Measurements from ENCODE around the gene MLF2. TPM values are rescaled to one million over a fixed set of nuclear protein-coding genes. Genes with fewer than 3 reads are reported as not detected.
A peak's percentile ranks its signal among the peaks of the same experiment; 100 is the strongest.

Gene MLF2
- polyA plus RNA-seq, 5 donors = 147 to 203 (median 179) TPM

DNA sequence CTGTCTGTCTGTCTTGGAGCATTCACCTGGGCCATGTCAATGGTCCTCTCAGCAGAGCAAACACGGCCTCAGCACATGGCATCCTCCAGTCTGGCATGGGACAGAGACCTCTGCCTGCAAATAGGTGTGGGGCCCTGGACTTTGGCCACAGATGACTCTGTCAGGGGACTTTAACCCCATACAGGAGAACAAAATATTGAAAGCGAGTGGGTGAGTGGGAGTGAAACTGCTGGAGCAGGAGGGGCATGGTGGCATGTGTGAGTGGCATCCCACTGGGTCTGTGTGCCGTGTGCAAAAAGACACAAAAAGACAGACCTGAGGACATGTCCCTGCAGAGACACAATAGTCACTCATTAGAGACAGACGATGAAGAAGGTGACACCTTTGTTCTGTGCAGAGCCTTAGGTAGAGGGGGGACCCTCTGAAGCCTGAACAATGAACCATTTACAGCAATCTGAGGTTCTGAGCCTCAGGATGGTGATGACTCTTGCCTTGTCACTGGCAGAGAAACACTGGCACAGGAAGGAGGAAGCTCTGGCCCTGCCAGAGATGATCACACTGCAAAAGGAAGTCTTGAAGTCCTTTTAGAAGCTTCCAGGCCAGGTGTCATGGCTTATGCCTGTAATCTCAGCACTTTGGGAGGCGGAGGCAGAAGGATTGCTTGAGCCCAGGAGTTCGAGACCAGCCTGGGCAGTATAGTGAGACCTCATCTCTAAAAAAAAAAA, 26.9 kb upstream of the MLF2 start:
- no peak for DNase-seq

DNA sequence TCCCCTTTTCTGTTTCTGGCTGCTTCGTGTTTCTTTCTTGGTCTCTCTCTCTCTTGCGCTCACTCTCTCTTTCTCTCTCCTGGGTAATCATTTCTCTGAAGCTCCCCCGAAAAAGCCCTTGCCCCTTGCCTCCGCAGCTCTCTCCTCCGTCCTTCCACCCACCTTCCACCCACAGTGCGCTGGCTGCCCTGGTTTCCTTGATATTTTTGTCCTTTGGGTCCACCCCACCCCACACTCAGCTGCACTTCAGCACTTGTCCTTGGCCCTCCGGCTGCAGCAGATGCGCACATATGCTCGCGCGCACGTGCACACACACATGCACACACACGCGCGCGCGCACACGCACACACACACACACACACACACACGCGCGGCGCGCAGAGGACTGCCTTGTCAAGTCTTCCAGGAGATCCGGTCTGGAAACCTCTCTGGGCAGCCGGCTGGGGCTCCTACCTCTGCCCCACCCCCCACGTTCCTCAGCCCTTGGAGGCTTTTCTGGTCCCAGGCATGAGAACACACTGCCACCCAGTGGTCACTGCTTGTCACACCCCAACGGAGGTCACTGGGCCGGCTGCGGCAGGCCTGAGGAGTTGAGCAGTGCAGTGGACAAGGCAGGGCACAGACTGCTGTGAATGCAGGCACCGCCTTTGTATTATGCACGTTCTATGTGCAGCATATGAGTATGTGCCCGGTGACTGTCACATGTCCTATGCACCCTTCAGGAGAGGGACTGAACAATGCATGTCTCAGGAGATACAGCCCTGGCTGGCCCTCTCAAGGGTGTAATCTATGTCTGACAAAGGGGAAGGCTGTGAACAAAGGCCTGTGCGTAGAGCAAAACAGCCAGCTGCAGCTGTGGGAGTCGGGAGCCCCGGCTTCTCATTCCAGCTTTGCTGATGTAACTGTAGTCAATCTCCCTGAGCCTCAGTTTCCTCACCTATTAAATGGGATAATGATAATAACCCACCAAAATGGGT, 25.9 kb upstream of the MLF2 start:
- peak; percentile 90 to 94 for DNase-seq

DNA sequence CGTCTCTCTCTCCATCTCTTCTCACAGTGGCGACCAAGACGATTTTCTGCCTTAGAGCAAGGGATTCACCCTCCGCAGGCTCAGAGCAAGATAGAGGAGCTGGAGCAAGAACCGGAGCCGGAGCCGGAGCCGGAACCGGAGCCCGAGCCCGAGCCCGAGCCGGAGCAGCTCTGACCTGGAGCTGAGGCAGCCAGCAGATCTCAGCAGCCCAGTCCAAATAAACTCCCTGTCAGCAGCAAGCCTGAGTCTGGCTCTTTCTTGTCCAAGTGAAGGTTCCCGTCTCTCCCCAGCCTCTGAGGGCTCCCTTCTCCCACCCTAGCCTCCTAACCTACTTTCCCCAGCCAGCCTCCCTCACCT, 25.3 kb upstream of the MLF2 start:
- no peak for DNase-seq

DNA sequence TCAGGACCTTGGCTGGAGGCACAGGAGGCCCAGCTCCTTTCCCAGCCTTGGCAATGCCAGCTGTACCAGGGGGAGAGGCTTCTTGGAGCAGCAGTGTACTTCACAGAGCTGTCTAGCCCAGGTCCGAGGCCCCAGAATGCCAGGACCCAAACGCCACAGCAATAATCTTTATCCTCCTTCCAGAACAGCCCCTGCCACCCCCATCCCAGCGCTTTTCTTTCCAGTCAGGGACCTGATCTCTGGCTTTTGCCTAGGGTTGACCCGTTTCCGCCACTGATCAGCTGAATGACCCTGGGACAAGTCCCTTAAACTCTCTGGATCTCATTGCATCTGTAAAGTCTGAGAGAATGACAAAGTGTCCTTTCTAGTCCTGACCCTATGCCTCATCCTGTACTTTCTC, 24.4 kb upstream of the MLF2 start:
- DNase-seq = no peak

DNA sequence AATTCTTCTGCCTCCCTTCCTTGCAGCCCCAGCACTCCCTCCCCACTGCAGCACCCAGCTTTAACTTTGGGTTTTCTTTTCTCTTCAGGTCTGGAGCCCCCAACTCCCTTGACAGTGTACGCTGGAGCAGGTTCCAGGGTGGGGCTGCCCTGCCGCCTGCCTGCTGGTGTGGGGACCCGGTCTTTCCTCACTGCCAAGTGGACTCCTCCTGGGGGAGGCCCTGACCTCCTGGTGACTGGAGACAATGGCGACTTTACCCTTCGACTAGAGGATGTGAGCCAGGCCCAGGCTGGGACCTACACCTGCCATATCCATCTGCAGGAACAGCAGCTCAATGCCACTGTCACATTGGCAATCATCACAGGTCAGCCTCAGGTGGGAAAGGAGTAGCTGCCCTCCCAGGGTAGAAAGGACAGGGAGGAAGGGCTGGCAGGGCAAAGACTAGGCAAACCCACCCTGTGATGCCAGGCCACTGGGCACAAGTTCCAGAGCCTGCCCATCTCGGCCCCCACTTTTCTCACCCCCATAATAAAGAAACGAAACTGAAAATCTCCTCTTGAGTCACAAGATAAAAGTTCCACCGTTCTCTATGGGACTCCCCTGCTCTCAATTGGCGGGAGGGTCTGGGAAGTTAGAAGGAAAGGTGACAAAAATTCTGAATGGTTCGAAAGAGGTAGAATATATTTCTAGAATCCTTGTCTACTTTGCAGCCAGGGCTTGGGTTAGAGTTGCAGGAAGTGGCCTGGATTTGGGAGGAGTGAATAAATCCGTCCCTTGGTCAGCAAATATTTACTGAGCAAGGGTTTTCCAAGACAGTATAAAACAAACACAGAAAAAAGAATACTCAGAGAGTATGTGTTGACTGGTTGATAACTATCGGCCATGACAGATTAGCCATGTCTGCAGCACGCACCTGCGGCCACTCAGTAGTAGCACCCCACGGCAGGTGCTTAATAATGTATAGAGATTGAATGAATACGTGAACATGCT, 22.5 kb upstream of the MLF2 start:
- no peak for DNase-seq

DNA sequence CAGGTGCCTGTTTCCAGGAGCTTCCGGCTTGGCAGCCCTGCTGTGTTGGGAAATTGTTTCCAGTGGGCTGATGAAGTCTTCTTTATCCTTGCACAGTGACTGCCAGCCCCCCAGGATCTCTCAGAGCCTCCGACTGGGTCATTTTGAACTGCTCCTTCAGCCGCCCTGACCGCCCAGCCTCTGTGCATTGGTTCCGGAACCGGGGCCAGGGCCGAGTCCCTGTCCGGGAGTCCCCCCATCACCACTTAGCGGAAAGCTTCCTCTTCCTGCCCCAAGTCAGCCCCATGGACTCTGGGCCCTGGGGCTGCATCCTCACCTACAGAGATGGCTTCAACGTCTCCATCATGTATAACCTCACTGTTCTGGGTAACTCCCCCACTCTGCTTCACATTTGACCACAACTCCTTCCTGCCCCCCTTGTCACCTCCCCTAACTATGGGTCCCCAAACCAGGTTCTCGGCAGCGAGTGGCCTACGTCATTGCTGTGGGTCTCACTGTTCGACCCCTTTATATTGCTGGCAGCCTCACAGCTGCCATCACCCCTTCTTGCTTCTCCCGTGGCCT, 21.6 kb upstream of the MLF2 start:
- DNase-seq = no peak

DNA sequence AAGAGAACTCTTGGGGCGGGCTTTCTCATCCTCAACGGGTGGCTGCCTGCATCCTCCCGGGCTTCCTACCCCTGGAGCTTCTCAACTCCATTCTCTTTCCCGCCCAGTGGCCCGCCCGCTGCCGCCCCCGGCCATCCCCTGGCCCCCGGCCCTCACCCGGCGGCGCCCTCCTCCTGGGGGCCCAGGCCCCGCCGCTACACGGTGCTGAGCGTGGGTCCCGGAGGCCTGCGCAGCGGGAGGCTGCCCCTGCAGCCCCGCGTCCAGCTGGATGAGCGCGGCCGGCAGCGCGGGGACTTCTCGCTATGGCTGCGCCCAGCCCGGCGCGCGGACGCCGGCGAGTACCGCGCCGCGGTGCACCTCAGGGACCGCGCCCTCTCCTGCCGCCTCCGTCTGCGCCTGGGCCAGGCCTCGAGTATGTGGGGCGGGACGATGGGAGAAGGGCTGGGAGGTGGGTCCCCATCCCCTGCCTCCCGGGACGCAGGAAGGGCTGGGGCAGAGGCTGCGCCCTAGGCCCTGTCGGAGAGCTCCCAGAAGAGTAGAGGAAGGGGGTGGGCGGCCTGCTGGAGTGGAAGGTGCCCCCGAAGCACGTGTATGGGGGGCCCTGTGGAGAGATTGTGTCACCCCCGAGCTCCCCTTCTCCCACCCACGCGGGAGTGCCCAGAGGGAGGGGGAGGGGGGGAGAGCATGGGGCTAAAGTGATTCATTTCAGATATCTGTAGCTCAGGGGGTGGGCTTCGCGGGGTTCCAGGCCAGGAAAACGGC, 20.8 kb upstream of the MLF2 start:
- no peak for DNase-seq

DNA sequence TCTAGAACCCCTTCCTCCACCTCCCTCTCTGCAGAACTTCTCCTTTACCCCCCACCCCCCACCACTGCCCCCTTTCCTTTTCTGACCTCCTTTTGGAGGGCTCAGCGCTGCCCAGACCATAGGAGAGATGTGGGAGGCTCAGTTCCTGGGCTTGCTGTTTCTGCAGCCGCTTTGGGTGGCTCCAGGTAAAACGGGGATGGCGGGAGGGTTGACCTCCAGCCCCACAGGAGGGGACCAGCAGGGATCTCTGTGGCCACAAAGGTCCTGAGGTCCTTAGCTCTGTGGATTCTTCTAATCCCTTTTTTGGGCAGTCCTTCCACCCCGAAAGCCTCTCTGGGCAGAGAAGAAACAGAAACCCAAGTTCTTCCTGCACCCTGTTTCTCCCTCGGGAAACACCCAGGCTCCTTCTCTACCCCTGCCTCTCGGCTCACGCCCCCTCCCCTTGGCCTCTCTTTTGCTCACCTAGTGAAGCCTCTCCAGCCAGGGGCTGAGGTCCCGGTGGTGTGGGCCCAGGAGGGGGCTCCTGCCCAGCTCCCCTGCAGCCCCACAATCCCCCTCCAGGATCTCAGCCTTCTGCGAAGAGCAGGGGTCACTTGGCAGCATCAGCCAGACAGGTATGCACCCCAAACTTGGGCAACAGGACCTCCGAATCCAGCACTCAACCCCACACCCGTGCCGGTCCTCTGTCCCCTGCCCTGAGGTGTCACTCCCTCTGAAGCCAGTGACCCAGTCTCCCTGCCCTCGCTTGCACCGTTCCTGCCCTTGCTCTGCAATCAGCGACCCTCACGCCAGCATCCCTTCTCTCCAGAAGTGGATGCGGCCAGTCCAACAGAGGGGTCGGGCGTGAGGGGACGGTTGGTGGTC, 20.0 kb upstream of the MLF2 start:
- no peak for DNase-seq

DNA sequence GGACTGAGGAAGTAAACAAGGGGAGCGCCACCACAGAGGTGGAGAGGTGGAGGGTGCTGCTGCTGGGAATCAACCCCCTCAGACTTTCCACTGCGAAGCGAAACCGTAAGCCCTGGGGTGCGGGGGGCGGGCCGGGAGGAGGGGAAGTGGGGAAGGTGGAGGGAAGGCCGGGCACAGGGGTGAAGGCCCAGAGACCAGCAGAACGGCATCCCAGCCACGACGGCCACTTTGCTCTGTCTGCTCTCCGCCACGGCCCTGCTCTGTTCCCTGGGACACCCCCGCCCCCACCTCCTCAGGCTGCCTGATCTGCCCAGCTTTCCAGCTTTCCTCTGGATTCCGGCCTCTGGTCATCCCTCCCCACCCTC, 19.4 kb upstream of the MLF2 start, which contains the start of gene LAG3:
Gene LAG3 (plus strand): TSS at position 190 of the 365 bp plus-strand sequence. CDS start 333 bp downstream, outside the sequence.
- no peak for DNase-seq

DNA sequence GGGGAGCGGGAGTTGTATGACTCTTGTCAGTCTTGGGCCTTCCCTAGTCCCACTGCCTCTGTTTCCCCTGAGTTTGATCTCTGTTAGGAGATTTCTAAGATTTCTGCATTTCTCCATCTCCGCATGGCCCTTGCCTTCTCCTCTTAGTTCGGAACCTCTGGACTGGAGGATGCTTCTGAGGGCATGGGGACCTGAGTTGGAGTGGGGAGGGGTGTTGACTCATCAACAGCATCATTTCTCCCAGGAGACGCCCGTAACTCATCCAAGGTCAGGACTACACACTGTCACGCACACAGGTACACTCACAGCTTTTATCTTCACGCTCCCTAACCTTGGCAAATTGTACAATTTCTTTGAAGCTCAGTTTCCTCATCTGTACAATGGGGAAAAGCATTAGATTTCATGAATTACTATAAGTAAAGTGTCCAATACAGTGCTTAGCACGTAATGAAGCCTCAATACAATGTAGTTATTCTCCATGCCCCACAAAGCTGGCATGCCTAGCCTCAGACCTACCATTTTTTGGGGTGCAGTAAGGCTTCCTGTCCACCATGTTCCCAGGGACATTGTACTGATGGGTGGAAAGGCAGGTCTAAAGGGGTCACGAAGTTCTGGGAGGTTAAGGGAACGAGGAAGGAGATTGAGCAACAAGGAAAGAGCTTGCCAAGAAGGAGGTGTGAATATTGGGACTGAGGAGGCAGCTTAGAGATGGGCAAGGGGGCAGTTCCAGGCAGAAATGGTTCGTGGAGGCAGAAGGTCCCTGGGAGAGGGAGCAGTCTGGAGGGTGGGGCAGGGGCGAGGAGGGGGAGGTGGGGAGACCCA, 18.8 kb upstream of the MLF2 start:
- no peak for DNase-seq

DNA sequence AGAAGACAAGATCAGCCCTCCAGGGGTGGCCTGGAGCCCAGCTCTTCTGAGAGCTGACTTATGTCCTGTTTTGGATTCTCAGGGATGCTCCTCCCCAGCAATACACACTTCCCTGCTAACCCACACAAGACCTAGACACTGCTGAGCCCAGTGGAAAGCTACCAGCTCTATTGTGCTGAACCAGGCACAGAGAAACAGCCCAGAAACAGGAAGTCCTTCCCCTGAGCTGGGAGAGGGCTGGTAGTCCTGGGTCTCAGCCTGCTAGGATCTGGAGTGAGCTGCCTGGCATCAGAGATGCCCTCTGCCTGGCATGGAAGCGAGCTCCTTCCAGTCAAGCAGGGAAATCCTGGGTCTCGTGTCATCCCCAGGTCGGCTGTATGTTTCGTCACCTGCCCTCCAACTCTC, 18.2 kb upstream of the MLF2 start:
- DNase-seq = no peak

DNA sequence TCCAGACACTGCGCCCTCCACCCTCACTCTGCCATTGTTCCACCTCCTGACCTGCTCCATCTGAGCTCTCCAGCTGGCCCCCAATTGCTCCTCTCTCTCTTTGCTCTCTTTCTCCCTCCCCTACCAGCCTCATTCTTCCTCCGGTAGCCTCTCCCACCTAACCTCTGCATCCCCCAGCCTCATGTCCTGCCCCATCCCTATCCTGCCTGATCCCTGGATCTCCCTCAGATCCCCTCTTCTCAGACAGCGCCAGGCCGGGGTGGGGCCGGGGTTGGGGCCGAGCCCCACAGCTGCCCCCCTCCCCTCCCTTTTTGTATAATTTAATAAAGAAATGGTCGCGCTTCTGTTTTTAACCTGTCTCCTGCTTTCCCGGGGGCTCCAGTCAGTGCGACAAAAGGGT, 17.7 kb upstream of the MLF2 start:
- no peak for DNase-seq

DNA sequence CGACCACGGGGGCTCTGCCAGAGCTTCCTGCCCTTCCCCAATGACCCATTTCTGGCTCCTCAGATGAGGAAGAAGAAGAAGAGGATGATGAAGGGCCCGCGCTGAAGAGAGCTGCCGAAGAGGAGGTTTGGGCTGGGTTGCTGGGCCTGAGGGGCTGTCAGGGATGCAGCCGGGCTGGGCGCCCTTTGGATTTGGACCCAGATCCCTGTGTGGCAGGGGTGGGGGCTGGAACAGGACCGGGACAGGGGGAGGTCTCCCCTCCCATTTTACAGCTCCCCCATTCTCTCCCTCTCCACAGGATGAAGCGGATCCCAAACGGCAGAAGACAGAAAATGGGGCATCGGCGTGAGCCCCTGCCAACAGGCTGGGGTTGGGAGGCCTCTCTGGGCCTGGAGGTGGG, 17.2 kb upstream of the MLF2 start:
- DNase-seq = no peak

DNA sequence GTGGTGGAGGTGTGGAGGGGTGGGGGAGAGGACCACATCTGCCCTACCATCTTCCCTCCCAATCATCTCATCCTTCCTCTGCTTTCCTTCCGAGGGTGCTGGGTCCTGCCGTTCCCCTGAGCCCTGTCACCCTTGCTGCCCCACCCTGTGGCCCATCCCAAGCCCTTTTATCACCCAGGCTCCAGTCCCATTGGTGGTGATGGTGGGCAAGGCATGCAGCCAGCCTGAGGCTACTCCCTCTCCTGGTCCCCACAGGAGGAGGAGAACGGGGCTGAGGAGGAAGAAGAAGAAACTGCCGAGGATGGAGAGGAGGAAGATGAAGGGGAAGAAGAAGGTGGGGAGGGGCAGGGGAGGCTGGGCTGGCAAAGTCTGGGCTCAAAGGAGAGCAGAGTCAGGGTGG, 16.7 kb upstream of the MLF2 start:
- no peak for DNase-seq

DNA sequence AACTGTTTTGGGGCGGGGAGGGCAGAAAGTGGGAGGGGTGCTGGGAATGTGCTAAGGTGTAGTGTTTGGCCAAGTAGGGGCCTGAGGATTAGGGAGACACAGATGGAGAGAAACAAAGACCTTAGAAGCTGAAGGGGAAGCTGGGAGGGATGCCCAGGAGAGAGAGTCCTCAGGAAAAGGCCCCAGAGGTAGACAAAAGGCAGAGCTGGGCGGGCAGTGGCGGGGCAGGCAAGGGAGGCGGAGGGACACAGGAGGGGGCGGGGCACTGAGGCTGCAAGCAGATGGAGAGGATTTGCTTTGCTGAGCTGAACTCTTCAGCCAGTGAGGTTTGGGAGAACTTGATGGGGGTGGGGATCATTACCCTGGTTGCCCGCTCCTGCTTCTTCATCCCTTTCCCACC, 16.0 kb upstream of the MLF2 start:
- DNase-seq = no peak

DNA sequence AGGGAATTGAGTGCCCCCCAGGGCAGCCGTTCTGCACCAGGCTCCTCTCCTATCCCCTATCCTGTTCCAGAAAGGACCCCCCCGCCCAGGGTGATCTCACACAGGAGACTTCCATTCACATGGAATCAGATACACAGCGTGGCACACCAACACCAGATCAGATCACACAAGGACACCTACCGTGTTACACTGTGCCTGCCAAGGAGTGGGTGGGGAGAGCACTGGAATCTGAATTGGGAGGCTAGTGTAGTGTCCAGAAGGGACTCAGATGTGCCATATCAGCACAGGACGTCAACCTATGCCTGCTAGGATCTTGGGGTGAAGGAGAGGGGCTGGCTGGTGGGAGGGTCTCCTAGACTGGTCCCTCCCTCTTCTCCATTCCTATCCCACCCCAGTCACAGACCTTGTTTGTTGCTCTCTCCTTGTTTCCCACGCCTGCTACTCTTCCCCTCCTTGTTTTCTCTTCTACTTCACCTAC, 15.5 kb upstream of the MLF2 start:
- no peak for DNase-seq

DNA sequence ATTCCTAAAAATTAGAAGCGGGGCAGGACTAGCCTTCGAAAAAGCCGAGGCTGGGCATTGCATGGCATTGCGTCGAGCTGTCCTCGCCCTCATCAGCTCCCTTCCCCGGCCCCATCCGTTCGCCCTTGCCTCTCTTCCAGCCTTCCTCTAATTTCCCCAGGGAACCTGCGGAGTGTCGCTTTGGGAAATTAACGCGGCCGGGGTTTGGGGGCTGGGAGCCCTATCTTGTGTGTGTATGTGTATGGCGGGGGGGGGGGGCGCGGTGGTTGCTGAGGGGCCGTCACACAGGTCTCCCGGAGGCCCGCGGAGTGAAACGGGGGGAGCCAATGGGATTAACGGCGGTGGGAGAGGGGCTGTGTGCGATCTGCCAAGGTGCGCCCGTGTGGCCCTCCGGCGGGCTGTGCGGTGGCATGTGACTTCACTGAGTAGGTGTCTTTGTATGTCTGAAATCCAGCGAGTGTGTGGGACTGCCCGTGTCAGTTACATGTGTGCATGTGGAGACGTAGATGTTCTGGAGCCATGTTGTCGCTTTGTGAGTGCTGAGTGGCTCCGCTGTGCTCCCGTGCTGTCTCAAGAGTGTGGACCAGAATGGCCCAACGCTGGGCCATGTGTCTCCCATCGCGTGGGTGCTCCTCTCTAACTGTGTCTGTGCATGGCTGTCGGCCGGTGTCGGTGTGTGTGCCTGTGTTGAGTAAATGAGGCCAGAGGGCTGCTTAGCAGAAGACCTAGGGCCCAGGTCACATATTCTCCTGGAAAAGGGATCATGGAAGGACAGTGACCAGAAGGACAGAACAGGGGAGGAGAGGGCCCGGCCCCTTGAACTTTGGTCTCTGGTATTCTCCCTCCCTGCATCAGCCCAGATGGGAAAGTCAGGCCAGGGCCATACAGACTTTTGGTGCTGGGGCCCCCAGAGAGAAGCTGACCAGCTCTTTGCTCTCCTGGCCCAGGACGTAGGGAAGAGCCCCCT, 14.7 kb upstream of the MLF2 start:
- DNase-seq = no peak

Measured in right lung (tissue), 5 donors.